ENCODE data around the gene UNC13A. TPM values are rescaled to one million over a fixed set of nuclear protein-coding genes. Genes with fewer than 3 reads are reported as not detected.
A peak's percentile ranks its signal among the peaks of the same experiment; 100 is the strongest.

Gene UNC13A
- total RNA-seq, 4 donors from 2014 or later, result 0.16 TPM; not detected in 3

DNA sequence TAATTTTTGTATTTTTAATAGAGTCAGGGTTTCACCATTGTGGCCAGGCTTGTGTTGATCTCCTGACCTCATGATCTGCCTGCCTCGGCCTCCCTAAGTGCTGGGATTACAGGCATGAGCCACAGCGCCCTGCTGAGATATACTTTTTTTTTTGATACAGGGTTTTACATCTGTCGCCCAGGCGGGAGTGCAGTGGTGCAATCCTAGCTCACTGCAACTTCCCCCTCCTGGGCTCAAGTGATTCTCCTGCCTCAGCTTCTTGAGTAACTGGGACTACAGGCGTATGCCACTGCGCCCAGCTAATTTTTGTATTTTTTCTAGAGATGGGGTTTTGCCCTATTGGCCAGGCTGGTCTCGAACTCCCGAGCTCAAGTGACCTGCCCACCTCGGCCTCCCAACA, 130.7 kb downstream of the UNC13A start:
- Histone ChIP-seq H3K36me3 (peaks cover 38% of the 10 kb centered on the region), H3K4me1 (peaks cover 46% of the 10 kb centered on the region), H3K27ac (no peak overlapping the region), H3K4me3 (no peak overlapping the region), H3K27me3 (no peaks in the 10 kb centered on the region), H3K9me3 (no peaks in the 10 kb centered on the region)
- TF ChIP-seq POLR2AphosphoS5 (IDR thresholded peaks at IDR 0.05) (no peak), CTCF (IDR thresholded peaks at IDR 0.05) (no peak), POLR2A (IDR thresholded peaks at IDR 0.05) (no peak), EP300 (IDR thresholded peaks at IDR 0.05) (no peak)
- 85% methylated on average over 9 of the region's 9 CpGs for WGBS
- no peak for DNase-seq (ENCODE audit: low spot score in 2 of 2)

- H3K4me1 ChIP-seq, result peaks cover 46% of the 10 kb centered on the region
- H3K27ac ChIP-seq, result no peak overlapping the region
- peaks cover 33% of the 10 kb centered on the region for H3K36me3 ChIP-seq
- H3K27me3 ChIP-seq, result no peaks in the 10 kb centered on the region
- 85% methylated on average over 7 of the region's 7 CpGs for WGBS
- DNase-seq (ENCODE audit: low spot score in 2 of 2), result no peak
- no peaks in the 10 kb centered on the region for H3K9me3 ChIP-seq
- no peak for TF ChIP-seq EP300 (IDR thresholded peaks at IDR 0.05)
- TF ChIP-seq POLR2A (IDR thresholded peaks at IDR 0.05), result no peak
- no peak for TF ChIP-seq CTCF (IDR thresholded peaks at IDR 0.05)
- TF ChIP-seq POLR2AphosphoS5 (IDR thresholded peaks at IDR 0.05), result no peak
- peak overlapping the region; percentile 95 for H3K4me3 ChIP-seq
These were observed 131.2 kb downstream of the UNC13A start for GRCh38 chr19:17556995-17557394.

GRCh38 chr19:17555929-17556813, 132.0 kb downstream of the UNC13A start:
- 6% methylated on average over 24 of the region's 46 CpGs for WGBS
- peak in 1 of 2 donors; percentile 78 for DNase-seq (ENCODE audit: low spot score in 2 of 2)
- H3K36me3 ChIP-seq, result peaks cover 28% of the 10 kb centered on the region
- H3K9me3 ChIP-seq, result no peaks in the 10 kb centered on the region
- H3K4me3 ChIP-seq, result peak overlapping the region; percentile 95
- peaks cover 44% of the 10 kb centered on the region for H3K4me1 ChIP-seq
- H3K27ac ChIP-seq, result peak overlapping the region; percentile 86
- H3K27me3 ChIP-seq, result no peaks in the 10 kb centered on the region
- TF ChIP-seq CTCF (IDR thresholded peaks at IDR 0.05) (no peak), POLR2AphosphoS5 (IDR thresholded peaks at IDR 0.05) (no peak), POLR2A (IDR thresholded peaks at IDR 0.05) (no peak), EP300 (IDR thresholded peaks at IDR 0.05) (no peak)

DNA sequence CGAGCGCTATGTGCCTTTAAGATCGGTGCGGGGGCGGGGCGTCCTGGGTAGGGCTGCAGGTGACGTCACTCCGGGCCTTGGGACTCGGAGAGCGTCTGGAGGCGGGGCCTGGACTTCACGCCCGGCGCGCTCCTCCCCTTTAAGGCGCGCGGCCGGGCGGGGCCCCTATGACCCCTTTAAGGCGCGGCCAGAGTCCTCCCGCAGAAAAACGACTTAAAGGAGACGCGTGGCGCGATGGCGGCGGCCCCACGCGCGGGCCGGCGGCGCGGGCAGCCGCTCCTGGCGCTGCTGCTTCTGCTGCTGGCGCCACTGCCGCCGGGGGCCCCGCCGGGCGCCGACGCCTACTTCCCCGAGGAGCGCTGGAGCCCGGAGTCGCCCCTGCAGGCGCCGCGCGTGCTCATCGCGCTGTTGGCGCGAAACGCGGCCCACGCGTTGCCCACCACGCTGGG, 132.7 kb downstream of the UNC13A start, which contains the start of gene COLGALT1:
Gene COLGALT1 (plus strand): TSS at position 170 of the 449 bp plus-strand sequence. CDS start 65 bp downstream, at position 235.
- peaks cover 22% of the 10 kb centered on the region for H3K36me3 ChIP-seq
- H3K4me1 ChIP-seq, result peaks cover 44% of the 10 kb centered on the region
- WGBS, result no CpG with 5 or more reads among the region's 64 CpGs
- no peaks in the 10 kb centered on the region for H3K9me3 ChIP-seq
- peak within 1 kb of the TSS; percentile 86 for H3K27ac ChIP-seq
- TF ChIP-seq POLR2AphosphoS5 (IDR thresholded peaks at IDR 0.05) (no peak), POLR2A (IDR thresholded peaks at IDR 0.05) (peak in 1 of 2 donors; percentile 16)
- no peaks in the 10 kb centered on the region for H3K27me3 ChIP-seq
- H3K4me3 ChIP-seq, result peak within 1 kb of the TSS; percentile 95
- peak; percentile 99 for DNase-seq (ENCODE audit: low spot score in 2 of 2)

DNA sequence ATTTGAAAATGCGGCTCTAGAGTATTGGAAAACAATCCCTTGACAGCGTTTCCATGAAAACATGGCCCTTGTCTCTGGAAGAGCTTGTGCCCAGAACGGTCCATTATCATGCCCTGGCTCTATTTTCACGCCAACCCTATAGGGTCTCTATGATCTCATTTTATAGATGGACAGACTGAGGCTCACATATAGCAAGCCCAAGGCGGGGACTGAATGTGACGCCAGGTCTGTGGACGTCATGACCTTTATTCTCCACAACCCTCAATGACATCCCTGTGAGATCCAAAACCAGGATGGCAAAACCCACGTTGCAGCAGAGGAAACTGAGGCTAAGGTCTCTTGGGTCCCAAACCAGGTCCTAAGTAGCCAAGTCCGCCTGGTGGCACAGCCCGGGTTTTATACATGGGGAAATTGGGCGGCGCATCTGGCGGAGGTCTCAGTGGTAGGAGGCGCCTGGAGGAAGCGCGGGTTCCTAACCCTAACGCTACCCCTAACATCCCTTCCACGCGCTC, 133.1 kb downstream of the UNC13A start:
- no peaks in the 10 kb centered on the region for H3K9me3 ChIP-seq
- peak overlapping the region; percentile 86 for H3K27ac ChIP-seq
- peak overlapping the region; percentile 95 for H3K4me3 ChIP-seq
- TF ChIP-seq CTCF (IDR thresholded peaks at IDR 0.05), result no peak
- no peak for TF ChIP-seq POLR2AphosphoS5 (IDR thresholded peaks at IDR 0.05)
- no peak for TF ChIP-seq EP300 (IDR thresholded peaks at IDR 0.05)
- TF ChIP-seq POLR2A (IDR thresholded peaks at IDR 0.05), result no peak
- peaks cover 44% of the 10 kb centered on the region for H3K4me1 ChIP-seq
- WGBS, result 23% methylated on average over 7 of the region's 19 CpGs
- peaks cover 17% of the 10 kb centered on the region for H3K36me3 ChIP-seq
- H3K27me3 ChIP-seq, result no peaks in the 10 kb centered on the region
- no peak for DNase-seq (ENCODE audit: low spot score in 2 of 2)

All from suprapubic skin (tissue), 4 donors.